CD14-positive monocyte (primary cell): ENCODE data around the gene ACACB. TPM values are rescaled to one million over a fixed set of nuclear protein-coding genes. Genes with fewer than 3 reads are reported as not detected.
A peak's percentile ranks its signal among the peaks of the same experiment; 100 is the strongest.

Experiments used
- DNase-seq, 3 donors: peaks; one replicate each; pipeline ENCODE4 v3.0.0-alpha.2; 2011 to 2022
- H2AFZ ChIP-seq: 2 replicates; pipeline ENCODE4 v1.6.0; 2012; ENCODE audit warnings: mild to moderate bottlenecking, low read depth, low read length, inconsistent platforms; ENCODE audit not compliant: insufficient read depth, poor library complexity, severe bottlenecking
- H3K27ac ChIP-seq, 2 donors: 1 replicate in 1 of 2; 2 replicates in 1 of 2; pipeline ENCODE4 v1.5.1; 2012 to 2013; ENCODE audit warnings: low read length in 2 of 2, control low read depth in 1 of 2, inconsistent platforms in 1 of 2, low read depth in 1 of 2, mild to moderate bottlenecking in 1 of 2
- H3K27me3 ChIP-seq, 2 donors: one replicate each; pipeline versions ENCODE4 v1.6.0 to v1.6.1; 2011 to 2013; ENCODE audit warnings: low read length in 2 of 2; ENCODE audit not compliant: control insufficient read depth in 2 of 2, insufficient read depth in 2 of 2
- H3K36me3 ChIP-seq, 2 donors: replicated peaks in 1 of 2; 1 replicate in 1 of 2; 2 replicates in 1 of 2; pipeline versions ENCODE4 v1.5.1 to v1.6.1; 2012 to 2013; ENCODE audit warnings: low read length in 2 of 2, control low read depth in 1 of 2, inconsistent platforms in 1 of 2, mild to moderate bottlenecking in 1 of 2; ENCODE audit not compliant: insufficient read depth in 2 of 2, control insufficient read depth in 1 of 2
- H3K4me1 ChIP-seq, 2 donors: 1 replicate in 1 of 2; 2 replicates in 1 of 2; pipeline versions ENCODE4 v1.5.1 to v1.6.1; 2012 to 2013; ENCODE audit warnings: low read length in 2 of 2, control low read depth in 1 of 2, inconsistent platforms in 1 of 2, mild to moderate bottlenecking in 1 of 2, moderate library complexity in 1 of 2; ENCODE audit not compliant: insufficient read depth in 2 of 2, control insufficient read depth in 1 of 2
- H3K4me2 ChIP-seq: replicated peaks from 2 replicates; pipeline ENCODE3; 2012; ENCODE audit warnings: low read length, moderate library complexity, mild to moderate bottlenecking; ENCODE audit not compliant: poor library complexity, severe bottlenecking; ENCODE audit errors: extremely low read depth
- H3K4me3 ChIP-seq, 3 experiments: fragments of 200-600 bp in 1 of 3; sonication (generic) in 1 of 3; replicated peaks in 1 of 3; 1 replicate in 2 of 3; 2 replicates in 1 of 3; pipeline ENCODE4 v1.5.1; 2011 to 2013; ENCODE audit warnings: low read length in 3 of 3, mild to moderate bottlenecking in 3 of 3, control low read depth in 2 of 3, low read depth in 2 of 3, inconsistent platforms in 1 of 3, moderate library complexity in 1 of 3
- H3K79me2 ChIP-seq: 2 replicates; pipeline ENCODE4 v1.6.0; 2012; ENCODE audit warnings: mild to moderate bottlenecking, control low read depth, inconsistent platforms, low read length, moderate library complexity; ENCODE audit not compliant: insufficient read depth
- H3K9ac ChIP-seq: 2 replicates; pipeline ENCODE4 v1.6.0; 2017; ENCODE audit warnings: low read length, mild to moderate bottlenecking; ENCODE audit not compliant: insufficient read depth, poor library complexity, severe bottlenecking
- H3K9me3 ChIP-seq, 2 donors: replicated peaks in 1 of 2; 1 replicate in 1 of 2; 2 replicates in 1 of 2; pipeline versions ENCODE4 v1.5.1 to v1.6.1; 2012 to 2013; ENCODE audit warnings: low read length in 2 of 2, control low read depth in 1 of 2; ENCODE audit not compliant: control insufficient read depth in 1 of 2, insufficient read depth in 1 of 2
- H4K20me1 ChIP-seq: 2 replicates; pipeline ENCODE4 v1.6.0; 2012; ENCODE audit warnings: mild to moderate bottlenecking, low read length, control low read depth, moderate library complexity; ENCODE audit not compliant: insufficient read depth
- H3K27ac Mint-ChIP-seq, 7 donors: one replicate each; pipeline ENCODE4 v1.8.0; 2020; ENCODE audit warnings: mild to moderate bottlenecking in 7 of 7, mixed read lengths in 7 of 7, moderate library complexity in 6 of 7, inconsistent platforms in 2 of 7
- H3K27me3 Mint-ChIP-seq, 3 donors: one replicate each; pipeline ENCODE4 v1.8.0; 2021 to 2022; ENCODE audit warnings: low read depth in 3 of 3, mild to moderate bottlenecking in 3 of 3, mixed read lengths in 3 of 3, moderate library complexity in 3 of 3, inconsistent platforms in 1 of 3
- H3K36me3 Mint-ChIP-seq, 2 donors: one replicate each; pipeline ENCODE4 v1.8.0; 2020; ENCODE audit warnings: mixed read lengths in 2 of 2, inconsistent platforms in 1 of 2, mild to moderate bottlenecking in 1 of 2
- H3K4me1 Mint-ChIP-seq: one replicate; pipeline ENCODE4 v1.8.0; 2020; ENCODE audit warnings: mild to moderate bottlenecking, mixed read lengths
- H3K4me3 Mint-ChIP-seq, 2 donors: one replicate each; pipeline ENCODE4 v1.8.0; 2020; ENCODE audit warnings: mild to moderate bottlenecking in 2 of 2, mixed read lengths in 2 of 2, moderate library complexity in 1 of 2
- H3K9me3 Mint-ChIP-seq, 7 donors: one replicate each; pipeline ENCODE4 v1.8.0; 2020 to 2022; ENCODE audit warnings: mixed read lengths in 7 of 7, mild to moderate bottlenecking in 6 of 7, moderate library complexity in 6 of 7, inconsistent platforms in 2 of 7
- CTCF ChIP-seq: fragments of 200-600 bp; IDR thresholded peaks from one replicate; pipeline ENCODE4 v1.8.0; 2022; ENCODE audit warnings: antibody characterized with exemption, mild to moderate bottlenecking
- WGBS: methylation state at CpG from one replicate; pipeline ENCODE4 v1.1.5; 2013; ENCODE audit warnings: missing lambda C conversion rate; ENCODE audit not compliant: insufficient coverage; 5-methylcytosine and 5-hydroxymethylcytosine counted together
- intact Hi-C, 2 donors: fragments of 100-400 bp; cut with micrococcal nuclease; formaldehyde crosslinking; loops; one replicate each; pipeline versions ENCODE4 v1.15.0 to v1.15.1; 2023
- polyA plus RNA-seq, 3 donors: library from polyadenylated mRNA; depleted of rRNA in 1 of 3; unstranded in 2 of 3; stranded (reverse) in 1 of 3; fragments of 300-500 nt in 2 of 3; fragments of >200 nt in 1 of 3; fragmentation: Illumina TruSeq in 2 of 3; gene quantifications; 1 replicate in 2 of 3; 2 replicates in 1 of 3; pipeline ENCODE4 v1.2.3, GENCODE V29; 2012 to 2021

ACACB gene
- polyA plus RNA-seq, 3 donors = 0.14 to 5.0 (median 1.9) TPM

- DNase-seq = no peak
- 92% methylated on average over 11 of the region's 17 CpGs for WGBS
- H3K79me2 ChIP-seq = no peaks in the 10 kb centered on the region
- TF ChIP-seq CTCF = no peak
- H3K4me3 ChIP-seq = no peak overlapping the region
- no peaks in the 10 kb centered on the region for H3K27me3 ChIP-seq
- no peaks in the 10 kb centered on the region for H3K36me3 ChIP-seq
- Mint-ChIP-seq H3K36me3 (no peaks in the 10 kb centered on the region), H3K27ac (no peak overlapping the region), H3K27me3 (peaks cover 0 to 2% (median 0%) of the 10 kb centered on the region in 3 donors), H3K4me1 (peaks cover 12% of the 10 kb centered on the region), H3K9me3 (no peaks in the 10 kb centered on the region), H3K4me3 (no peak overlapping the region)
- H3K9me3 ChIP-seq = no peaks in the 10 kb centered on the region
- H2AFZ ChIP-seq = no peak overlapping the region
- H3K27ac ChIP-seq = no peak overlapping the region
- intact Hi-C loops = no loop called here
- peaks cover 5 to 7% of the 10 kb centered on the region in 2 donors for H3K4me1 ChIP-seq
- H3K4me2 ChIP-seq = no peak overlapping the region
- H4K20me1 ChIP-seq = no peaks in the 10 kb centered on the region
- H3K9ac ChIP-seq = no peak overlapping the region
Measured at GRCh38 chr12:109281452-109281851, 165.1 kb downstream of the ACACB start.

- Histone ChIP-seq H3K79me2 (no peaks in the 10 kb centered on the region), H3K4me3 (no peak overlapping the region), H3K36me3 (no peaks in the 10 kb centered on the region), H3K9me3 (no peaks in the 10 kb centered on the region), H3K9ac (no peak overlapping the region), H4K20me1 (no peaks in the 10 kb centered on the region), H2AFZ (no peak overlapping the region), H3K27me3 (no peaks in the 10 kb centered on the region), H3K4me1 (no peaks in the 10 kb centered on the region), H3K4me2 (no peak overlapping the region), H3K27ac (no peak overlapping the region)
- Mint-ChIP-seq H3K36me3 (no peaks in the 10 kb centered on the region), H3K27ac (peak overlapping the region in 1 of 7 donors; percentile 6), H3K27me3 (peaks cover 0 to 4% (median 2%) of the 10 kb centered on the region in 3 donors), H3K4me3 (no peak overlapping the region), H3K9me3 (no peaks in the 10 kb centered on the region), H3K4me1 (no peaks in the 10 kb centered on the region)
- intact Hi-C loops = no loop called here
- no peak for DNase-seq
- no peak for TF ChIP-seq CTCF
- 97% methylated on average over 11 of the region's 20 CpGs for WGBS
Measured at GRCh38 chr12:109284392-109284791, 168.0 kb downstream of the ACACB start.
